Neural progenitor cell (in vitro differentiated cells): ENCODE results near the gene UBAC1.

Experiments used
- EZH2 ChIP-seq: fragments of 200-600 bp; sonication (generic); IDR thresholded peaks from 2 replicates; pipeline ENCODE4 v1.6.1; 2017; ENCODE audit warnings: antibody characterized with exemption, mild to moderate bottlenecking, moderate library complexity
- EZH2phosphoT487 ChIP-seq: fragments of 200-600 bp; sonication (generic); IDR thresholded peaks from 2 replicates; pipeline ENCODE4 v1.6.1; 2017; ENCODE audit warnings: antibody characterized with exemption
- TF ChIP-seq, protein P1 (sequence below): fragments of 200-600 bp; sonication (generic); IDR thresholded peaks from 2 replicates; pipeline ENCODE4 v1.5.1; 2017; ENCODE audit warnings: antibody characterized with exemption, mild to moderate bottlenecking

DNA sequence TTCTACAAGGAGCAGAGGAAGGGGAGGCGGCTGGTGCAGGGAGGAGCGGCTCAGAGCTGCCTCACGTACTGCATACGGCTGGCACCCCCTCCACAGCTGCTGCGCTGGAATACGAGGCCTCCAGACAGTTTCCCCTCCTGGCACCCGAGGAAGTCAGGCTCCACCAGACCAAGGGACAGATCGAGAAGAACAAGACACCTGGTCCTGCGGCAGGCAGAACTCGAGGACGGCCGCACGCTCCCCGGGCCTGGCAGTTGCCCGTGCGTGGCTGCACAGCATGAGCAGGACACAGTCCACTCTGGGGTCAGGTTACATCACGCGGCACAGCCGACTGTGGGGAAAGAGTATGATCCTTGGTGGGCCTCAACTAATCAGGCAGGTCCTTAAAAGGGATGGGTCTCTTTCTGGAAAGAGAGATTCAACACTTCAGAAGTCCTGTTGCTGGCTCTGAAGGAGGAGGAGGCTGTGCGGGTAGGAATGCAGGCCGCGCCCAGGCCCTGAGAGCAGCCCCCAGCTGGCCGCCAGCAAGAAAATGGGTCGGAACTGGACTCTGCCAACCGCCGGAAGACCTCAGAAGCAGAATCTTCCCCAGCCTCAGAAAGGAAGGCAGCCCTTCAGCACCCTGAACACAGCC lies 11.6 kb downstream of the UBAC1 start:
- TF ChIP-seq, protein P1, sequence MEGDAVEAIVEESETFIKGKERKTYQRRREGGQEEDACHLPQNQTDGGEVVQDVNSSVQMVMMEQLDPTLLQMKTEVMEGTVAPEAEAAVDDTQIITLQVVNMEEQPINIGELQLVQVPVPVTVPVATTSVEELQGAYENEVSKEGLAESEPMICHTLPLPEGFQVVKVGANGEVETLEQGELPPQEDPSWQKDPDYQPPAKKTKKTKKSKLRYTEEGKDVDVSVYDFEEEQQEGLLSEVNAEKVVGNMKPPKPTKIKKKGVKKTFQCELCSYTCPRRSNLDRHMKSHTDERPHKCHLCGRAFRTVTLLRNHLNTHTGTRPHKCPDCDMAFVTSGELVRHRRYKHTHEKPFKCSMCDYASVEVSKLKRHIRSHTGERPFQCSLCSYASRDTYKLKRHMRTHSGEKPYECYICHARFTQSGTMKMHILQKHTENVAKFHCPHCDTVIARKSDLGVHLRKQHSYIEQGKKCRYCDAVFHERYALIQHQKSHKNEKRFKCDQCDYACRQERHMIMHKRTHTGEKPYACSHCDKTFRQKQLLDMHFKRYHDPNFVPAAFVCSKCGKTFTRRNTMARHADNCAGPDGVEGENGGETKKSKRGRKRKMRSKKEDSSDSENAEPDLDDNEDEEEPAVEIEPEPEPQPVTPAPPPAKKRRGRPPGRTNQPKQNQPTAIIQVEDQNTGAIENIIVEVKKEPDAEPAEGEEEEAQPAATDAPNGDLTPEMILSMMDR = no peak
- TF ChIP-seq EZH2phosphoT487 = no peak
- no peak for TF ChIP-seq EZH2
